HepG2 (cell line): ENCODE measurements around the gene MTCL1. TPM values are rescaled to one million over a fixed set of nuclear protein-coding genes. Genes with fewer than 3 reads are reported as not detected.

Experiments
- ATAC-seq: fragments of 200-7000 bp; cut with Tn5 transposase; 3 replicates; pipeline ENCODE4 v1.9.1; 2020; ENCODE audit warnings: mild to moderate bottlenecking, moderate library complexity
- BruUV-seq: library from RNA; stranded (reverse); fragments of 400-500 nt; replicated peaks from 2 replicates; lab custom pipeline; 2021; lab: Mats Ljungman, UMichigan
- CTCF ChIA-PET: fragments of 300-600 bp; formaldehyde crosslinking; extraction: SDS; loops from one replicate; lab custom pipeline; 2021; ENCODE audit warnings: low total read pairs, inconsistent platforms, low intra/inter-chr PET ratio; lab: Yijun Ruan, JAX
- POLR2A ChIA-PET: fragments of 350-600 bp; sonication (Branson Sonifier 250); formaldehyde crosslinking; loops from one replicate; lab custom pipeline; 2020; ENCODE audit warnings: antibody characterized with exemption, inconsistent platforms; lab: Yijun Ruan, JAX
- DNase-seq: peaks from one replicate; pipeline ENCODE4 v3.0.0-alpha.2; 2015; ENCODE audit warnings: low spot score
- FAIRE-seq: peaks from 3 replicates; lab custom pipeline; 2011; peaks lifted over from hg19 to GRCh38; lab: Jason Lieb, UNC
- H2AFZ ChIP-seq: one replicate; pipeline ENCODE4 v1.6.1; 2011; ENCODE audit warnings: low read length, inconsistent platforms
- H3K27ac ChIP-seq: fragments of 300-600 bp; 3 replicates; pipeline ENCODE4 v1.8.0; 2011; ENCODE audit warnings: mixed run types, mild to moderate bottlenecking, mixed read lengths, low read length, inconsistent platforms; ENCODE audit not compliant: insufficient read depth; ENCODE audit errors: extremely low read length
- H3K27me3 ChIP-seq, 2 experiments: fragments of 200-600 bp in 1 of 2; 2 replicates in 1 of 2; 3 replicates in 1 of 2; pipeline versions ENCODE4 v1.6.0 to v1.8.0; 2011; ENCODE audit warnings: low read length in 2 of 2, mild to moderate bottlenecking in 2 of 2, moderate library complexity in 2 of 2, inconsistent platforms in 1 of 2; ENCODE audit not compliant: insufficient read depth in 2 of 2, control insufficient read depth in 1 of 2
- H3K36me3 ChIP-seq, 2 experiments: fragments of 200-600 bp in 1 of 2; replicated peaks in 1 of 2; 2 replicates in 1 of 2; 3 replicates in 1 of 2; pipeline versions ENCODE4 v1.5.1 to v1.8.0; 2011; ENCODE audit warnings: low read length in 2 of 2, inconsistent platforms in 1 of 2; ENCODE audit not compliant: insufficient read depth in 2 of 2, control insufficient read depth in 1 of 2
- H3K4me1 ChIP-seq: 2 replicates; pipeline ENCODE4 v1.5.1; 2012; ENCODE audit warnings: low read length, inconsistent platforms; ENCODE audit not compliant: insufficient read depth
- H3K4me2 ChIP-seq: 2 replicates; pipeline ENCODE4 v1.6.0; 2011; ENCODE audit warnings: low read depth, low read length, inconsistent platforms
- H3K4me3 ChIP-seq, 3 experiments: fragments of 200-600 bp in 1 of 3; sonication (generic), shearing (Covaris generic) in 1 of 3; replicated peaks in 1 of 3; 2 replicates each; pipeline ENCODE4 v1.5.1; 2011 to 2016; ENCODE audit warnings: low read length in 3 of 3, inconsistent platforms in 2 of 3, low read depth in 2 of 3, mild to moderate bottlenecking in 2 of 3, control low read depth in 1 of 3, mixed read lengths in 1 of 3; ENCODE audit not compliant: insufficient read depth in 1 of 3
- H3K79me2 ChIP-seq: one replicate; pipeline ENCODE4 v1.6.1; 2011; ENCODE audit warnings: low read length, inconsistent platforms; ENCODE audit not compliant: insufficient read depth
- H3K9ac ChIP-seq: 2 replicates; pipeline ENCODE4 v1.6.0; 2011; ENCODE audit warnings: mild to moderate bottlenecking, low read depth, low read length, inconsistent platforms; ENCODE audit not compliant: insufficient read depth
- H3K9me3 ChIP-seq: 2 replicates; pipeline ENCODE4 v1.5.1; 2012; ENCODE audit warnings: mild to moderate bottlenecking, low read length
- H4K20me1 ChIP-seq: 2 replicates; pipeline ENCODE4 v1.6.0; 2011; ENCODE audit warnings: inconsistent platforms, mild to moderate bottlenecking, low read length, moderate library complexity; ENCODE audit not compliant: insufficient read depth
- JARID2 ChIP-seq: sonication (generic); formaldehyde crosslinking; IDR thresholded peaks from 2 replicates; pipeline ENCODE4 v1.8.1; 2023; ENCODE audit warnings: missing genetic modification reagents, inconsistent platforms; ENCODE audit not compliant: insufficient replicate concordance
- NRL ChIP-seq: sonication (generic); formaldehyde crosslinking; IDR thresholded peaks from 2 replicates; pipeline ENCODE4 v1.5.0; 2020; ENCODE audit warnings: missing genetic modification reagents, mild to moderate bottlenecking, moderate library complexity, borderline replicate concordance
- POLR2AphosphoS2 ChIP-seq: IDR thresholded peaks from 2 replicates; pipeline ENCODE4 v1.6.1; 2011; ENCODE audit warnings: low read depth, low read length, improper control_type of control experiment
- RXRA ChIP-seq: sonication (generic); formaldehyde crosslinking; IDR thresholded peaks from 2 replicates; pipeline ENCODE4 v1.5.1; 2020; ENCODE audit warnings: missing genetic modification reagents
- SMYD3 ChIP-seq: sonication (generic); formaldehyde crosslinking; IDR thresholded peaks from 2 replicates; pipeline ENCODE4 v1.8.1; 2023; ENCODE audit warnings: mild to moderate bottlenecking, missing genetic modification reagents
- WIZ ChIP-seq: sonication (generic); formaldehyde crosslinking; IDR thresholded peaks from 2 replicates; pipeline ENCODE4 v1.5.1; 2020; ENCODE audit warnings: mild to moderate bottlenecking, missing genetic modification reagents
- ZIK1 ChIP-seq: sonication (generic); formaldehyde crosslinking; IDR thresholded peaks from 2 replicates; pipeline ENCODE4 v1.5.0; 2020; ENCODE audit warnings: mild to moderate bottlenecking, low read depth, missing genetic modification reagents, borderline replicate concordance
- ZNF674 ChIP-seq: sonication (generic); formaldehyde crosslinking; IDR thresholded peaks from 2 replicates; pipeline ENCODE4 v1.5.0; 2020; ENCODE audit warnings: low read depth, mild to moderate bottlenecking, missing genetic modification reagents
- ZNF782 ChIP-seq: sonication (generic); formaldehyde crosslinking; IDR thresholded peaks from 2 replicates; pipeline ENCODE4 v1.4.0; 2020; ENCODE audit warnings: missing genetic modification reagents, mild to moderate bottlenecking, borderline replicate concordance
- WGBS: methylation state at CpG from one replicate; pipeline ENCODE4 v1.1.6; 2017; ENCODE audit warnings: low lambda C conversion rate; 5-methylcytosine and 5-hydroxymethylcytosine counted together
- in situ Hi-C: cut with HindIII; loops from 2 replicates; pipeline ENCODE4 v1.10.0; 2017; ENCODE audit warnings: low pct_unique_long_range_greater_than_20kb; ENCODE audit not compliant: extremely low pct_ligation_motif_present
- intact Hi-C: fragments of 100-400 bp; cut with micrococcal nuclease; formaldehyde crosslinking; loops from one replicate; pipeline ENCODE4 v1.10.0; 2022; ENCODE audit not compliant: unreplicated experiment
- polyA plus RNA-seq, 8 experiments: library from polyadenylated mRNA; depleted of rRNA in 3 of 8; stranded (reverse) in 7 of 8; unstranded in 1 of 8; fragments of >200 nt; fragmentation: Illumina TruSeq in 4 of 8; extraction: Trizol in 4 of 8; gene quantifications; 2 replicates each; pipeline versions ENCODE4 v1.2.1 to v1.2.3, GENCODE V29; 2011 to 2016; ENCODE audit warnings: low read depth in 4 of 8, missing spikeins in 1 of 8, mixed read lengths in 1 of 8; ENCODE audit not compliant: insufficient read depth in 1 of 8
- total RNA-seq, 5 experiments: library from RNA; depleted of rRNA; stranded (reverse); fragments of >200 nt; fragmentation: Illumina TruSeq; extraction: Trizol; gene quantifications; 2 replicates each; pipeline ENCODE4 v1.2.3, GENCODE V29; 2016; ENCODE audit warnings: low read depth in 1 of 5
- TF ChIP-seq, protein P1 (sequence below): sonication (generic); formaldehyde crosslinking; IDR thresholded peaks from 2 replicates; pipeline ENCODE4 v1.5.0; 2020; ENCODE audit warnings: mild to moderate bottlenecking, missing genetic modification reagents
- TF ChIP-seq, protein P2 (sequence below): sonication (generic); formaldehyde crosslinking; IDR thresholded peaks from 2 replicates; pipeline ENCODE4 v1.8.0; 2022; ENCODE audit warnings: low read depth, missing genetic modification reagents
- TF ChIP-seq, protein P3 (sequence below): IDR thresholded peaks from 2 replicates; pipeline ENCODE4 v1.4.0; 2020; ENCODE audit warnings: mild to moderate bottlenecking, missing genetic modification reagents

Gene MTCL1
- total and polyA plus RNA-seq, 2 of the 13 experiments (the other 11 are each of a cell fraction or from before 2014, with no cell fraction given): 3.1 to 3.2 TPM

DNA sequence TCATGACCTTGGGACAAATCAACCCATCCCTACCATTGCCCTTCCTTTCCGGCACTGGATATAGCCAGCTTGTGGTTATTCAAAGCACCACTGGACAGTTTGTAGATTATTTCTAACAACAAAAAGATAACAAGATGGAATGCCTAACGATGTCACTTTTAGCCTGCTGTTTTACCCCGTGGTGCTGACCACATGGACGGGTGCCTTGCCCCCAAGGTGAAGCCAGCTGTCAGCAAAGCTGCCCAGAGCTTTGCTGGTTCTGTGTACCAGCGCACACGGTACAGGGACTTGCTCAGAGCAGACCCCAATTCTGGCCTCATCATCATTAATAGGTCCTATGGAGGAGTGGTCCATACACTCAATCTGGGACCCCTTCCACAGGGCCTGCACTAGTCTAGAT lies 118.2 kb downstream of the MTCL1 start:
- 63% methylated on average over 5 of the region's 6 CpGs for WGBS
- no peak overlapping the region for H3K4me3 ChIP-seq
- H3K4me1 ChIP-seq: no peaks in the 10 kb centered on the region
- H3K4me2 ChIP-seq: no peak overlapping the region
- DNase-seq (no peak), ATAC-seq (no peak), FAIRE-seq (no peak)
- BruUV-seq: no TSS peak
- no peaks in the 10 kb centered on the region for H3K79me2 ChIP-seq
- no peak overlapping the region for H3K27ac ChIP-seq
- ChIA-PET POLR2A (no interaction called here), CTCF (no interaction called here)
- H3K27me3 ChIP-seq: no peaks in the 10 kb centered on the region
- no peaks in the 10 kb centered on the region for H4K20me1 ChIP-seq
- no peaks in the 10 kb centered on the region for H3K9me3 ChIP-seq
- no peak overlapping the region for H2AFZ ChIP-seq
- in situ Hi-C loops (no loop called here), intact Hi-C loops (no loop called here)
- TF ChIP-seq, protein P1, sequence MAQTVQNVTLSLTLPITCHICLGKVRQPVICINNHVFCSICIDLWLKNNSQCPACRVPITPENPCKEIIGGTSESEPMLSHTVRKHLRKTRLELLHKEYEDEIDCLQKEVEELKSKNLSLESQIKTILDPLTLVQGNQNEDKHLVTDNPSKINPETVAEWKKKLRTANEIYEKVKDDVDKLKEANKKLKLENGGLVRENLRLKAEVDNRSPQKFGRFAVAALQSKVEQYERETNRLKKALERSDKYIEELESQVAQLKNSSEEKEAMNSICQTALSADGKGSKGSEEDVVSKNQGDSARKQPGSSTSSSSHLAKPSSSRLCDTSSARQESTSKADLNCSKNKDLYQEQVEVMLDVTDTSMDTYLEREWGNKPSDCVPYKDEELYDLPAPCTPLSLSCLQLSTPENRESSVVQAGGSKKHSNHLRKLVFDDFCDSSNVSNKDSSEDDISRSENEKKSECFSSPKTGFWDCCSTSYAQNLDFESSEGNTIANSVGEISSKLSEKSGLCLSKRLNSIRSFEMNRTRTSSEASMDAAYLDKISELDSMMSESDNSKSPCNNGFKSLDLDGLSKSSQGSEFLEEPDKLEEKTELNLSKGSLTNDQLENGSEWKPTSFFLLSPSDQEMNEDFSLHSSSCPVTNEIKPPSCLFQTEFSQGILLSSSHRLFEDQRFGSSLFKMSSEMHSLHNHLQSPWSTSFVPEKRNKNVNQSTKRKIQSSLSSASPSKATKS (CRISPR knock-in tag): no peak
- no peak for TF ChIP-seq ZNF674
- TF ChIP-seq SMYD3: no peak
- TF ChIP-seq, protein P2, sequence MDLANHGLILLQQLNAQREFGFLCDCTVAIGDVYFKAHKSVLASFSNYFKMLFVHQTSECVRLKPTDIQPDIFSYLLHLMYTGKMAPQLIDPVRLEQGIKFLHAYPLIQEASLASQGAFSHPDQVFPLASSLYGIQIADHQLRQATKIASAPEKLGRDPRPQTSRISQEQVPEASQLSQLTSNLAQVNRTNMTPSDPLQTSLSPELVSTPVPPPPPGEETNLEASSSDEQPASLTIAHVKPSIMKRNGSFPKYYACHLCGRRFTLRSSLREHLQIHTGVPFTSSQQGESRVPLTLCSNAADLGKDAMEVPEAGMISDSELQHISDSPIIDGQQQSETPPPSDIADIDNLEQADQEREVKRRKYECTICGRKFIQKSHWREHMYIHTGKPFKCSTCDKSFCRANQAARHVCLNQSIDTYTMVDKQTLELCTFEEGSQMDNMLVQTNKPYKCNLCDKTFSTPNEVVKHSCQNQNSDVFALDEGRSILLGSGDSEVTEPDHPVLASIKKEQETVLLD (CRISPR knock-in tag): no peak
- TF ChIP-seq ZNF782 (CRISPR knock-in tag): no peak
- no peak for TF ChIP-seq NRL
- no peak for TF ChIP-seq JARID2 (CRISPR knock-in tag)
- no peak for TF ChIP-seq ZIK1
- TF ChIP-seq, protein P3, sequence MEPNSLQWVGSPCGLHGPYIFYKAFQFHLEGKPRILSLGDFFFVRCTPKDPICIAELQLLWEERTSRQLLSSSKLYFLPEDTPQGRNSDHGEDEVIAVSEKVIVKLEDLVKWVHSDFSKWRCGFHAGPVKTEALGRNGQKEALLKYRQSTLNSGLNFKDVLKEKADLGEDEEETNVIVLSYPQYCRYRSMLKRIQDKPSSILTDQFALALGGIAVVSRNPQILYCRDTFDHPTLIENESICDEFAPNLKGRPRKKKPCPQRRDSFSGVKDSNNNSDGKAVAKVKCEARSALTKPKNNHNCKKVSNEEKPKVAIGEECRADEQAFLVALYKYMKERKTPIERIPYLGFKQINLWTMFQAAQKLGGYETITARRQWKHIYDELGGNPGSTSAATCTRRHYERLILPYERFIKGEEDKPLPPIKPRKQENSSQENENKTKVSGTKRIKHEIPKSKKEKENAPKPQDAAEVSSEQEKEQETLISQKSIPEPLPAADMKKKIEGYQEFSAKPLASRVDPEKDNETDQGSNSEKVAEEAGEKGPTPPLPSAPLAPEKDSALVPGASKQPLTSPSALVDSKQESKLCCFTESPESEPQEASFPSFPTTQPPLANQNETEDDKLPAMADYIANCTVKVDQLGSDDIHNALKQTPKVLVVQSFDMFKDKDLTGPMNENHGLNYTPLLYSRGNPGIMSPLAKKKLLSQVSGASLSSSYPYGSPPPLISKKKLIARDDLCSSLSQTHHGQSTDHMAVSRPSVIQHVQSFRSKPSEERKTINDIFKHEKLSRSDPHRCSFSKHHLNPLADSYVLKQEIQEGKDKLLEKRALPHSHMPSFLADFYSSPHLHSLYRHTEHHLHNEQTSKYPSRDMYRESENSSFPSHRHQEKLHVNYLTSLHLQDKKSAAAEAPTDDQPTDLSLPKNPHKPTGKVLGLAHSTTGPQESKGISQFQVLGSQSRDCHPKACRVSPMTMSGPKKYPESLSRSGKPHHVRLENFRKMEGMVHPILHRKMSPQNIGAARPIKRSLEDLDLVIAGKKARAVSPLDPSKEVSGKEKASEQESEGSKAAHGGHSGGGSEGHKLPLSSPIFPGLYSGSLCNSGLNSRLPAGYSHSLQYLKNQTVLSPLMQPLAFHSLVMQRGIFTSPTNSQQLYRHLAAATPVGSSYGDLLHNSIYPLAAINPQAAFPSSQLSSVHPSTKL (CRISPR knock-in tag): no peak
- TF ChIP-seq POLR2AphosphoS2: no peak
- TF ChIP-seq RXRA (CRISPR knock-in tag): no peak
- no peak for TF ChIP-seq WIZ (CRISPR knock-in tag)
- no peaks in the 10 kb centered on the region for H3K36me3 ChIP-seq
- H3K9ac ChIP-seq: no peak overlapping the region
